GM21576 (cell line): ENCODE measurements around the gene MAMSTR.
"Not testable (repeated sequence)": the region's sequence is repeated elsewhere in the genome, so short reads cannot be mapped to it uniquely, and the experiment has no call there.

ENCODE experiments used
- ATAC-seq: cut with Tn5 transposase; IDR thresholded peaks from one replicate; pipeline ENCODE4 v1.9.1; 2021; ENCODE audit warnings: mild to moderate bottlenecking, moderate library complexity; ENCODE audit not compliant: unreplicated experiment

Gene MAMSTR

GRCh38 chr19:48722196-48722708 lies 2.7 kb upstream of the MAMSTR start:
- ATAC-seq, result no peak

DNA sequence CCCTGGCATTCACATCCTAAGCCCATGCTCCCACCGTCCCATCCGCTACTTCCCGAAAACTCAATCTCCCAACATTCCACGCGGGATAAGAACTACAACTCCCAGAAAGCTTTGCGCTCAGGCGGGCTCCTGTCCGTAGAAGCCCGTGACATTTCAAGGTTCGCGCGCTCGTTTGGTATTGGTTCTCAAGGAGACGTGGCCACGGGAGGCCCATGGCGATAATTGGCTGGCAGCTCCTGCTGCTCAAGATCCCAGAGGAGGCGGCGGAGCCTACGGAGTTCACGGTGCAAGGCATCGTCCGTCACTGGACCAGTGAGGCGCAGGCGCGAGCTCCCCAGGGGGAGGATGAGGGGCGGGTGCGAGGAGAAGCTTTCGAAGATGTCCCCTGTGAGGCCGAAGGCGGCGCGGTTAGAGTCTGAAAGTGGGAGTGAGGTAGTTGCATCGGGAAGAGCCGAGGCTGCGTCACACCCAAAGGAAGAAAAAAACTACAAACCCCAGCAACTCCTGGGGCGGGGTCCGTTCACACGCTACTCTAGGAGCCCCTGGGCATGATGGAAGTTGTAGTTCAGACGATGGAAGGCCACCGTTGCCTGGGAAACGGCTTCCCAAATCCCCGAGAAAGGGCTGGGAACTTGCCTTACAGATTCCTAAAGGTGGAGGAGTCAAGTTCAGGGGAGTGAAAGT lies 1.2 kb upstream of the MAMSTR start:
- ATAC-seq, result peak; percentile 81

DNA sequence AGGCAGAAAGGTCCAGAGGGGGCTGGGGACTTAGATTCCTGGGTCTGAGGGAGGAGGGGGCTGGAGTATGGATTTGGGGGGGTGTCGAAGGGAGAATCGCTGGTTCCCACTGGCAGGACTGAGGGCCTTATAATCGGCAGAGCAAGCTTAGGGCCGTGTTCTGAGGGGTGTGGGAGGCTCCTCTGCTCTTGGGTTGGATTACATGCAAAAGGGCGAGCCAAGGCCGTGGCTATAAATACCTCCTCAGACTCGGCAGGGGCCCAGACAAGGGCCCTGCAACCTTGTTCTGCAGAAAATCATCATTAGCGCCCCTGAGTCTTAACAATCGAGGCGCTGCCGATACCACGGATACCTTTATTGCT lies 707 bp upstream of the MAMSTR start:
- ATAC-seq, result no peak

DNA sequence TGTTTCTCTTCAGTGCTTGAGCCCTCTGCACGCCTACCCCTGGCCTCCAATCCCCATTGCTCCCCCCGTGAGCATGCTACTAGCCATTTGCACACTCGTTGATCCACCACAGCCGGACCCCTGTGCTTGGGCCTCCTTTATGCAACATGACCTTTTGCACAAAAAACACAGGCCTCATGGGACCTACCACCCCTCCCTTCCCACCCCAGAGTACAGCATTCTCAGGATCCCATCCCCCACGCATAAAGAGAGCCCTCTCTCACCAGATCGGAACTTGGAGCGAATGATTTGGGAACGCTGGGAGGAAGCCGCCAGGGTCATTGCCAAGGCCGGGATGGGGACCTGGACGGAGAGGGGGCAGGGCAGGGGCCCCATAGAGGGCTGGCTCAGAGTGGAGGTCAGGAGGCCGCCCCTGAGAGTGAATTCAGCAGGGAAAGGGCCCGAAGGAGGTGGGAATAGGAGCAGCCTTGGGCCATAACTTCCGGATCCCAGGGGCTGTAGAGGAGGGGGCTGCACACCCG lies 754 bp downstream of the MAMSTR start:
- ATAC-seq, result no peak

DNA sequence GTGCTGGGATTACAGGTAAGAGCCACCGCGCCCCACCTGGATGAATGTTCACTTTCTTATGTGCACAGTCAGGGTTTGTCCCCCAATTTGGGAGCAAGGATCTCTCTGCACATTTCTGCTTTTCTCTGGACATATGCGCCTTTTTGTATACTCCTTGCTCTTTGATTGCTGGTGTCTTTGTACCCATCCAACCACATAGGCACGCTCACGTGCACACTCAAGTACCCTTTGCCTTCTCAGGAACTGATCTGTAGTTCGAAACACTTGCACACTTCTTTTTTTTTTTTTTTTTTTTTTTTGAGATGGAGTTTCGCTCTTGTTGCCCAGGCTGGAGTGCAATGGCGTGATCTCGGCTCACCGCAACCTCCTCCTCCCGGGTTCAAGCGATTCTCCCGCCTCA lies 1.4 kb downstream of the MAMSTR start:
- ATAC-seq, result not testable (repeated sequence)

DNA sequence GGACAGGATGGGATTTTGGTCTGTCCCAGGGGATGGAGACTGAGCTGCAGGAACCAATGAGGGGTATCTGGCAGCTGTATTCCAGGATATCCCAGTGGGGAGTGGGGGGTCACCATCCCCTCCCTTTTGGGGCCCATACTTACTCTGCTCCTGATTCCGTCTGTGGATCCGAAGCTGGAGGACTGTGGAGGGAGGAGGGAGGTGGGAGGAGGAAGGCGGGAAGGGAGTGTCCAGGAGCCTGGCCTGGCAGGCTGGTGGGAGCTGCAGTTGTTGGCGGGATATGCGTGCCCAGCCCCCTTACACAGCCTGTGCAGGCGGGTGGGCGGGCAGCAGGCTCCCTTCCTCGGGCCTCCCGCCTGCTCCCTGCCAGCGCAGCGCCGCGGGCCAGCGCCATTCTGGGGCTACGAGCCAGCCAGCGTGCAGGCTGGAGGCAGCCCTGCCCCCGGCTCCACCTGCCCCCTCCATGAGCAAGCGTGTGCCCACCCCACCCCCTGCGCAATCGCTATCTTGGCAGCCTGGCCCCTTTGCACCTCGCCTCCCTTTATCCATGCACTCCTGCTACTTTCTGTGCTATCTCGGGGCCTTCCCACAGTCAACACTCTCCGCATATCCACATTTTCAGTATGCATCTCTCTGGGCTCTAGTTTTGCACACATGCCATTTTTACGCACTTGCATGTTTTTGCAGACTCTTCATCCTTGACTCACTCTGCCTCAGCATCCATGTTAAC lies 2.8 kb downstream of the MAMSTR start:
- no peak for ATAC-seq

DNA sequence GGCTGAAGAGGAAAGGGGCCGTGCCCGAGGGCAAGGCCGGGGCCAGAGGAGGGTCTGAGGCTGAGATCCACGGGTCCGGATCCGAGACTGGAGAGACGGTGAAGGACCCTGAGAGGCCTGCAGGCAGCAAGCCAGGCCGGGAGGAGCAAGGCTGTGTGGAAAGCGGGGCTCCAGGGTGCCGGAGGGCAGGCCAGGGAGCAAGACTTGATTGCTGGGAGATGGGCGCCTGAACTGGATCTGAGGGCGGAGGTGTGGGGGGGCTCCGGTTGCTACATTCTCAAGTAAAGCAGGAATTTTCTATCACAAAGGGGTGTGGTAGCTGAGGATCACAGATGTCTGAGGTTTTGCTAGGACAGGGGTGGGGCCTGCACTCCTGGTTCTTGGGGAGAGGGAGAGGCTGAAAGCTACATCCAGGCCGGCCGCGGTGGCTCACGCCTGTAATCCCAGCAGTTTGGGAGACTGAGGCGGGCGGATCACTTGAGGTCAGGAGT lies 3.8 kb downstream of the MAMSTR start:
- ATAC-seq, result no peak

DNA sequence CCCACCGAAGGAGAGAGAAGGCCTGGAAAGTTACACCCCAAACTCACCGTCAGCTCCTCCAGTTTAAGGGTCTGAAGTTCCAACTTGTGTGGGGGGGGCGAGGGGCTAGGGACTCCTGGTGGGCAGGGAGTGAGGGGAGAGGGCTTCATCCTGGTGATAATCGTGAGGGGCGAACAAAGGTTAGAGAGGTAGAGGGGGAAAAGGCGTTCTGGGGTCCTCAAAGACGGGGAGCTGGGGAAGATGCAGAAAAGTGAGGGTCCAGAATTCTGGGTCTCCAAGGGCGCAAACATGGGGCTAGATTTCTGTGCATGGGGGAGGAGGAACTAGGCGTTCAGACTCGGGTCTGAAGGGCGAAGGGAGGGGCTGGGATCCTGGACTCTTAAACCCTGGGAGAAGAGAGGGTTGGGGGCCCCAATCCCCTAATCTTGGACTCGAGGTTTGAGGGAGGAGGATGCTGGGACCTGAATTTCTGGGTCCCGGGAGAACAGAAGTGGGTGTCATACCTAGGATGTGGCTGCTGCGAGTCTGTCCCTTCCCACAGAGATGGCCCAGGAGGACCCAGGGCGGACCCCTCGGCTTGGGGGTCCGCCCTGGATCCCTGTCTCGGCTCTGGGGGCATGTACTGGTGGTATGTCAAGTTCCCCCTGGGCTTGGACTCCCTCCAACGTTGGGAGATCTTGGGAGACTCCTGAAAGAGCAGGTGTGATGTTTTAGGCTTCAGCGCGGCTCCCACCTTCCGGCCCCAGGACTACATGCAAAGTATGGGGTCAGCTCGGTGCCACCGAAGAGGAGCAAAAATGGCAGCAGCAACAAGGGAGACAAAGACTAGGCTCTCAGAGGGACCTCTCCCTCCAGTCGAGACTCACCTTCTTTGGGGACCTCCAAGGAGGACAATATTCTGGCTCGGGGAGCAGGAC lies 4.5 kb downstream of the MAMSTR start:
- no peak for ATAC-seq

- peak; percentile 86 for ATAC-seq
Observed at GRCh38 chr19:48713864-48714755, 5.4 kb downstream of the MAMSTR start.

DNA sequence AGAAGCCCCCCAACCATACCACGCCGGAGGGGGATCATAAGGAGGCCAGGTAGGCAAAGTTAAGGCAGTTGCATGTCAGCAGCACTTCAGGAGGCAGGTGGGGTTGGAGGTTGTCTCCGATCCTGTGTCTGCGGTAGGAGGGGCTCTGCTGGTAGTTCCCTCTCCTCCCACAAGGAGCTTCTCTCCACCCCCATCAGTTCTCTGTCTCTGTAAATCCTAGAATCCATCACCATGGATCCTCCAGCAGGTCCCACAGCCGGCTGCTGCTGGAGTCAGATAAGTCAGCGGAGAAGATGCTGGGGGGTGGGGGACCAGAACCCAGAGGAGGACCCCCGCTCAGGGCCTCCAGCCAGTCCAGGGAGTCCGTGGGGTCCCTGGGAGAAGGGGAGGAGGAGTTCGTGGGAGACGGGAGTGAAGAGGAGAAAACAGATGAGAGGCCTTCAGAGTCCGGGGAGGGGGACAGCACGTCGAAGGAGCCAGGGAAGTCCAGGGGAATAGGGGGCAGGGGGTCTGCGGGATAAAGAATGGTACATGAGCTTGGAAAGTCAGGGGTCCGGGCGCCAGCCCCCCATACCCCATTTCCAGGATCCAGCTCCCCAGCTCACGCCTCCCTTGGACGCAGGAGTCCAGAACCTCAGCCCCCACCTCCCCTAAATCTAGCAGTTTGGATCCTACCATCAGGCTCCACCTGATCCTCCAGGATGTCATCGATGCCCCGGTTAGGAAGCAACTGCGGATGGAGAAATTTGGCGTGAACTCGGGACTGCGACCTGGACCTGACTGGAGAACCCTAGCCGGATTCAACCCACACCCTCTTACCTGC lies 6.3 kb downstream of the MAMSTR start:
- no peak for ATAC-seq

GRCh38 chr19:48711106-48711662 lies 8.3 kb downstream of the MAMSTR start:
- no peak for ATAC-seq

- no peak for ATAC-seq
Observed at GRCh38 chr19:48708471-48708870, 11.1 kb downstream of the MAMSTR start.

DNA sequence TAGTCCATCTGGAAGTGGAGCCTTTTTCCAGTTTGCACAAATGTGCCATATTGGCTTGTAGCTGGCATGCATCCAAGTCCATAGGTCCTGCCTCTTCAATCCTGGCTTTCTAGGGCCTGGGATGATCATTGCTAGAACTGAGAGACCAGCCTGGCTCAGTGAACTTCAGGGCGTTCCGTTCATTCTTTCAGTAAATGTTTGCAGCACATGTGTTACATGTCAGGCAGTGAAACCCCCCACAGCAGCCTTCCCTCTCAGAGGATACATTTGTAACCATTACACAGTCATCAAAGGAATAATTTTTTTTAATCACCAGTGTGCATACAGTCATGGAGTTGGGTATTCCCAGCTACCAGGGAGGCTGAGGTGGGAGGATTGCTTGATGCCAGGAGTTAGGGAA lies 14.1 kb downstream of the MAMSTR start:
- no peak for ATAC-seq

DNA sequence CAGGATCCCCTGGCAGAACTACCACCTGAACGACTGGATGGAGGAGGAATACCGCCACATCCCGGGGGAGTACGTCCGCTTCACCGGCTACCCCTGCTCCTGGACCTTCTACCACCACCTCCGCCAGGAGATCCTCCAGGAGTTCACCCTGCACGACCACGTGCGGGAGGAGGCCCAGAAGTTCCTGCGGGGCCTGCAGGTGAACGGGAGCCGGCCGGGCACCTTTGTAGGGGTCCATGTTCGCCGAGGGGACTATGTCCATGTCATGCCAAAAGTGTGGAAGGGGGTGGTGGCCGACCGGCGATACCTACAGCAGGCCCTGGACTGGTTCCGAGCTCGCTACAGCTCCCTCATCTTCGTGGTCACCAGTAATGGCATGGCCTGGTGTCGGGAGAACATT lies 16.2 kb downstream of the MAMSTR start:
- no peak for ATAC-seq

- no peak for ATAC-seq
Observed at GRCh38 chr19:48702701-48703100, 16.8 kb downstream of the MAMSTR start.

DNA sequence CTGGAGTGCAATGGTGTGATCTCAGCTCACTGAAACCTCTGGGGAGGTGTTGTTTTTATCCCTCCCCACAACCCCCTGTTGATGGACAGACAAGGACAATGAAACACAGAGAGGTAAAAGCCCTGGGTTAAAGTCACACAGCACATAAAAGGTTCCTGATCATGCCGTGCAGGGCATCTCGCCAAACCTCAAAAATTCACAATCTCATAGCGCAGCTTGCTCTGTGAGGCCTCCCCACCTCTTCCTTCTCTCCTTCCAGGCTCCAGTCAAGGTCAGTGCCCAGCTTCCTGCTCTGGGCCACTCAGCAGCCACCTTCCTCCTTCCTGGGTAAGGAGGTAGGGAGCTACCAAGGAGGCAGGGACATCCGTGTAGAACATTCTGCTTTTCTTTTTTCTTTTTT lies 21.5 kb downstream of the MAMSTR start:
- ATAC-seq, result no peak

DNA sequence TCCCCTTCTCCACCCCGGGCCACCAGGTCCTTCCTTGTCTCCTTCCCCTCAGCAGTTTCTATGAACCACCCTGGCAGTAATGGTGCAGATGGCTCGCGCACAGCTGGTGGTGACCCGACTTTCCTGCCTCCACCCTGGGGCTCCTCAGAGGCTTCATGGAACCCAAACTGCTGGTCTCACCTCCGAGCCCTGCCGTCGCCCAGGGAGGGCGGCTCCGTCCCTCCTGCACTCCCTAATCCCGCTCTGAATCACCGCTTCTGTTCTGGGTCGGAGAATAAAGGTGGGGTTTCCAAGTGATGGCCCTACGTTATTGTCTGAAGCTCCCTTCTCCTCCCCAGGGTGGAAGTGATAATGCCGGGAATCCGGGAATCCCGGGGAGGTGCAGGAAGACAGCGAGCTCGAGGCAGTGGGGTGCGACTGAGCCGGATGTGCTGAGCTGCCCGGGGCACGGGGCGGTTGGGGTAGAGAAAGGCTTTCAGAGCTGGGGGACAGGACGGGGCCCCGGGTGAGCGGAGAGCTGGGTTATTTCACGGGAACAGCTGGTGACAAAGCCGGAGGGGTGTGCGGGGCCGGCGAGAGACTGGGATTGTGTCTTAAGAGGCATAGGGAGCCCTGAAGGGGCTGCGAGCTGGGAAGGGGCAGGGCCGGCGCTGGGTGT lies 23.0 kb downstream of the MAMSTR start:
- ATAC-seq, result no peak

DNA sequence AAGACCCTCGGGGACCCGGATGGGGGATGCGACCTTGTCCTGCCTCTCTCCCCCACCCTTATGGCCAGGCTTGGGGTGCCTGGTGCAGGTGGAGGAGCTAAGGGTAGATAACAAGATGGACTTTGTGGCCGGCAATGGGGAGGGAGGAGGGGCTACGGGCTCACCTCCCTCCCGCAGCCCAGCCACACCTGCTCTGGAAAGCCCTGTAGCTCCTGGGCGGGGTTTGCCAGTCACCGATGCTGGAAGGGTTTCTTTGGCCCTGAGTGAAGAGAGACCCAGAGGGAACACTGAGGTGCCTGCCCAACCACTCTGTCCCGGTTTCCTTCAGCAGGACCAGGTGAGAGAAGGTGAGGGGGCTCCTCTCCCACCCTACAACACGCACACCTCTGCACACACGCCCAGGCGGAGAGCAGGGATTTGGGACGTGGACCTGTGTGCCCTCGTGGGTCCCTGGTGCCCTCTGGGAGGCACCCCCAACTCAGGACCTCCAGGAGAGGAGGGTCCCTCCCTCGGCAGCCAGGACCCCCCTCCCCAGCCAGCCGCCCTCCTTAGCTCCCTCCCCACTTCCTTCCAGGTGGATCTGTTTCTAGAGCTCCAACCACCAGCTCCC lies 23.7 kb downstream of the MAMSTR start, which contains the start of gene FUT2:
TSS of gene FUT2 (plus strand) at position 229 of the 610 bp plus-strand sequence. CDS start 6,986 bp downstream, outside the sequence.
- no peak for ATAC-seq
